GM19043 (cell line): ENCODE measurements around the gene TPO.

Experiments
- ATAC-seq: cut with Tn5 transposase; IDR thresholded peaks from one replicate; pipeline ENCODE4 v1.9.1; 2021; ENCODE audit warnings: low read depth; ENCODE audit not compliant: unreplicated experiment

Gene TPO

GRCh38 chr2:1440581-1440980 is 27.3 kb downstream of the TPO start:
- no peak for ATAC-seq

DNA sequence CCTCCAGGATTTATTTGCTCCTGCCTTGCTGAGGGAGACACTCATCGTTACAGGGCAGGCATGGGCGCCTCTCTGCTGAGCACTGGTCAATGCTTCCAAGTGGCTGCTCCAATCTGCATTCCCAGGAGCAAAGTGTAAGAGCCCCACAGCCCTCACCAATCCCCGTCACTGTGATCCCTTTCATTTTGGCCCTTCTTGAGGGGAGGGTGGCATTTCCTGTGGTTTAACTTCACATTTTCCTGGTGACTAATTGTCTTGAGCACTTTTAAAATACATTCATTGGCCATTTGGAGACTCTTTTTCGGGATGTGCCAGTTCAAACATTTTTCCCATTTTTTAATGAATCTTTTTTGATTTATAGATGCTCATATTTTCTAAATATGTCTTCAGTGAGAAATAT is 33.0 kb downstream of the TPO start:
- ATAC-seq, result no peak

DNA sequence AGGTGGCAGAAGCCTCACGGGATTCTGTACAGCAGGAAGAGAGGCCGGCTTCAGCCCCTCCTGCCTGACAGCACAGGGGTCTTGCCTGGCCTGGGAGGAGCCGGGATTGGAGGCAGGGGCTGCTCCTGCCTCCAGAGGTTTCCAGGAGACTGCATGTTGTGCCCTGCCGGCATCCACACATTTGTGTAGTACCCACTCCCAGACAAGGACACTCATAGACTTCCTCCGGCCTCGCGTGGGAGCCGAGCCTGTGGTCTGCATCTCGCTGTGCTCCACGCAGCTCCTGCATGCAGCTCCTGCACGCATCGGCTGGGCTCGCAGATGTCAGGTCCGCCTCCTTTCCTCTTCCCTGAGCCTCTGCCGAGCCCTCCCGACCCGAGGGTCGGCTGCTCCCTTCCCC is 34.7 kb downstream of the TPO start:
- no peak for ATAC-seq

DNA sequence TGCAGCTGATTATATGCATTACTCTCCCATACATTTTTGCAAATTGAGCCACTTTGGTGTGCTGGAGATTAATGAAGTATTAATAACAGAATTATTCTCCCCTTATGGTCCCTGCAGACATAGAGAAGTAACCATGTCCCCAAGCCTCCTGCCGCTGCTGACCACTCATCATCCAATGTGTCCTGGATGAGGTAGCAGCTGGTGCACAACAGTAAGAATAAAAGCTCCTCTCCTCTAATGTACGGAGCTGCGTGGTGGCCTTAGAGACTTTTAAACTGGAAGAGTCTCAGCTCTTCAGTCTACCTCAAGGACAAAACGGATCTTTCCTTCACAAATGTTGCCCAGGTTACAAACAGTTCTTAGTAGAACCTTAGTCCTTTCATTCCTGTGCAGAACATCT is 37.7 kb downstream of the TPO start:
- ATAC-seq, result no peak

GRCh38 chr2:1451422-1451821 is 38.2 kb downstream of the TPO start:
- ATAC-seq, result no peak

- no peak for ATAC-seq
These were observed 40.3 kb downstream of the TPO start for GRCh38 chr2:1453561-1453960.

DNA sequence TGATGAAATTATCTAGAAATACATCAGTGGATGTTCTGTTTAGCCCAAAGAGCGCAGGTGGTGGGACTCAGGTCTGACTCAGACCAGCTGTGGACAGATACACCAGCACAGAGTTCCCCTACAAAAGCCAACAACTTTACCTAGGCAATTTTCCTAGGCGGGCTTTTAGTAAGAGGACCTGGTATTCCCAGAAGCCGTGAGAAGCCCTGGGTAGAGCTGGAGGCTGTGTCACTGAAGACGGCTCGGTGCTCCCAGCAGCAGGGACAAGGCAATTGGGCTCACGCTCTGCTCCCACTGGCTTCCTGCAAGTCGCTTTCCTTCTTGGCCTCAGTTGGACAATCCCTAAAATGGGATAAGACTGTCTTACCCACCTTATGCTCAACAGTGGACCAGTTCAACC is 41.1 kb downstream of the TPO start:
- no peak for ATAC-seq

- no peak for ATAC-seq
These were observed 42.2 kb downstream of the TPO start for GRCh38 chr2:1455466-1455865.

GRCh38 chr2:1458432-1458831 is 45.2 kb downstream of the TPO start:
- no peak for ATAC-seq

- no peak for ATAC-seq
These were observed 46.5 kb downstream of the TPO start for GRCh38 chr2:1459727-1460126.

- ATAC-seq, result no peak
These were observed 47.7 kb downstream of the TPO start for GRCh38 chr2:1460851-1461418.

DNA sequence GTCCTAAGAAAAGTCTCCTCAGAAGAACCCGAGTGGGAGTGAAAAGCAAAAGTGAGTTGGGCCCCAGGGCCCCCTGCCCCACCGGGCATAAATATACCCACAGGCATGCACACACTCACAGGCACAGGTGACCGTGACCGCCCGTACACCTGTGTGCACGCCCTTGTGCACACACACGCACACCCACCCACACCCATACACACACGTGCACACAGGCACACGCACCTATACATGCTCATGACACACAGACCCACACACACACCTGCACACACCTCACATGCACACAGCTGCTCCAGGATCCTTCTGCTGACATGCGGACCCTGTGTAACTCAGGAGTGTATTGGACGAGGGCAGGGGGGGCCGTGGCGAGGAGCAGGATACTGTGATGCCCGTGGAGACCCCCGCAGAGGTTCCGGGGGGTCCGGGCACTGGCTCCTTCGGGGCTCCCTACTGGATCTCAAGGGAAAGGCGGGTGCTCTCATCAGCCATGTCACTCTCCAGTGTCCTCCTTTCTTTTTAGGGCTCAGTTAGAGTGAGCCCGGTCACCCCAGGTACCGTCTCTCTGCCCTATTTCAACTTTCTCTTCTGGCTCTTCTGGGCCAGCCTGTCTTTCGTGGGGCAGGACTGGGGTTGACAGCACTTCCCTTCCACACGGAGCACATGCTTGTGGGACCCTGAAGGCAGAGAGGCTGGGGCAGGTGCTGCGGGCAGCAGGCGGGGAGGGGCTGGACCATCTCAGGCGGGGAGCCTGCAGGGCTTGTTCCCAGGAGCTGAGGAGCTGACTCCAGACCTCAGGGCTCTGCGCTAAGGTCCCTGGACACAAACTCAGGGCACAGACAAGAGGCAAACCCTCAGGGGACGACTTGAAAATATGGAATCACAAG is 48.5 kb downstream of the TPO start:
- ATAC-seq, result no peak

- no peak for ATAC-seq
These were observed 49.7 kb downstream of the TPO start for GRCh38 chr2:1462994-1463393.

DNA sequence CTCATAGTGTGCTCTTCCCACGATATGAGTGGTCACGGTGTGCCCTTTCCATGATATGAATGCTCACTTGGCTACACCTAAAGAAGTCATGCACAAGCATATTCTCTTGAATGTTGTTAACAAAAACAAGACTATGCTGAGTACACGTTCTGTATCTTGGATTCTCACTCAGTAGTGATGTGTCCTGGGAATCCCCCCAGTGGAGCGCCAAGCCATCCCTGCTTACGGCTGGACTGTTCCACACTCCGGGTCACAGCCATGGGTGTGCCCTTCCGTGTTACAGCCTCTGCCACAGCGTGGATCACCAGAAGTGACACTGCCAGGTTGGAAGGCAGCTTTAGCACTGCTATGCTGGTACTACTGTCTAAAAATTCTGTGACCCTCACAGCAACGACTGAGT is 59.1 kb downstream of the TPO start:
- ATAC-seq, result no peak

- no peak for ATAC-seq
These were observed 63.4 kb downstream of the TPO start for GRCh38 chr2:1476617-1477195.

GRCh38 chr2:1477196-1478040 is 64.2 kb downstream of the TPO start:
- ATAC-seq, result no peak

DNA sequence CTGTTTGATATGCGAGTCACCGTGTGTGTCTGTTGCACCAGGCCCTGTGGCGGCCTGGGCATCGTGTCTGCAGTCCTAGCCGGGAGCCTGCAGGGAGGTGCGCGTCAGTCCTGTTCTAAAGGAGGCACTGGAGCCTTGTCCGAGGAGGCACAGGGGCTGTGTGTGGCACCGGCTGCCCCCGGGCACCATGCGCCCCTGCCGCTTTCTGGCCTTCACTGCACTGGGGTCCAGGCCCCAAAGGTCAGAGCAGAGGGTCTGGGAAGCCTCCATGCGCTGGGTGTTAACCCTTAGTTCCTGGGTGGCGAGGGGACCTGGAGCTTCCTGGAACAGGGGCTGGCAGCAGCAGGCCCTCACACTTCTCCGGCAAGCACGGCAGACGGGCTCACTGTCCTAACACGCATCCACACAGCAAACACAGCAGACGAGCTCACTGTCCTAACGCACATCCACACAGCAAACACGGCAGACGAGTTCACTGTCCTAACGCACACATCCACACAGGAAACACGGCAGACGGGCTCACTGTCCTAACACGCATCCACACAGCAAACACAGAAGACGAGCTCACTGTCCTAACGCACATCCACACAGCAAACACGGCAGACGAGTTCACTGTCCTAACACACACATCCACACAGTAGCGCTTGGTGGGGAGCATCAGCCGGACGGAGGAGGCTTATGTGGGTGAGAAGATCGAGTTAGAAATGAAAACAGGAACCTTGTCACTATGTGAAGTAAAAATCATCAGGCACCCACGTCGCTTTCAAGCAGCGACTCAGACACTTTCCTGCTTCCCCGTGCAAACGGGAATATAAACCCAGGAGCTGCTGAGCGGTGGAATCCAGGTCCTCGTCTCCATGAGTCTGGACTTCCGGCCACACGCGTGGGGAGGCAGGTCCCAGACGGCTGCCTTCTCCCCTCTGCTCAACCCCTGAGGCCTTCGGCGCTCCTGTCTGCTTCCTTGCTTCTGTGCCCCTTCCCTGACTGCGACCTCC is 65.3 kb downstream of the TPO start:
- no peak for ATAC-seq

DNA sequence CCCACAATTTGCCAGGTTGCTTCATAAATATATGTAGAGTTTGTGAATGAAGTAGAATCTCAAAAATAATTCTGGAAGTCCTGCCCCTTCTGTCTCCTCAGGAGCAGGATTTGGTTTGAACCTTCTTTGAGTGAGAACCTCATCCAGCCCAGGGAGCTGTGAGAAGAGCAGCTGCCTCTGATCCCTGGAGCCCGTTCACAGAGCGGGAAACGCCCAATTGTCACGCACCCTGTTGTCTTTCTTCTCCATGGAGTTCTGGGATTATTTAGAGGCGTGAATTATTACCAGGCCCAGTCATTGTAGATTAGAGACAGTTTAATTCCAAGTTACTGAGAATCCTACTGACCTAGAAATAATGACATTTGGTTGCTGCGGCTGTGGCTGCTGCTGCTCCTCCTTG is 66.1 kb downstream of the TPO start:
- no peak for ATAC-seq

- no peak for ATAC-seq
These were observed 67.4 kb downstream of the TPO start for GRCh38 chr2:1480671-1481076.
